B cell (primary cell): ENCODE data around the gene HEXIM1. TPM values are rescaled to one million over a fixed set of nuclear protein-coding genes. Genes with fewer than 3 reads are reported as not detected.

Experiments
- ATAC-seq: fragments of 200-7000 bp; cut with Tn5 transposase; one replicate; pipeline ENCODE4 v1.10.0; 2021; ENCODE audit warnings: low read depth, mild to moderate bottlenecking, moderate number of reproducible peaks, moderate library complexity
- CTCF ChIA-PET: fragments of 350-600 bp; sonication (Branson Sonifier 250); formaldehyde crosslinking; loops from one replicate; lab custom pipeline; 2021; ENCODE audit warnings: antibody characterized with exemption, inconsistent platforms; lab: Charles Lee
- POLR2A ChIA-PET: fragments of 350-600 bp; sonication (Branson Sonifier 250); formaldehyde crosslinking; loops from one replicate; lab custom pipeline; 2021; ENCODE audit warnings: antibody characterized with exemption; lab: Charles Lee
- DNase-seq: peaks from one replicate; pipeline ENCODE4 v3.0.0; 2013
- H2AFZ ChIP-seq: 2 replicates; pipeline ENCODE4 v1.6.1; 2012; ENCODE audit warnings: mild to moderate bottlenecking, low read depth, low read length; ENCODE audit not compliant: insufficient read depth, poor library complexity, severe bottlenecking
- H3K27ac ChIP-seq, 2 donors: 1 replicate in 1 of 2; 2 replicates in 1 of 2; pipeline ENCODE4 v1.5.1; 2012 to 2013; ENCODE audit warnings: low read length in 2 of 2, mild to moderate bottlenecking in 2 of 2, moderate library complexity in 1 of 2
- H3K27me3 ChIP-seq, 4 experiments: fragments of 200-600 bp in 1 of 4; sonication (generic) in 1 of 4; replicated peaks in 1 of 4; 1 replicate in 2 of 4; 2 replicates in 2 of 4; pipeline versions ENCODE4 v1.6.1 to v1.7.0; 2013 to 2016; ENCODE audit warnings: low read length in 3 of 4, mild to moderate bottlenecking in 2 of 4, mixed read lengths in 1 of 4, moderate library complexity in 1 of 4; ENCODE audit not compliant: insufficient read depth in 4 of 4, control insufficient read depth in 3 of 4; ENCODE audit errors: control extremely low read depth in 1 of 4
- H3K36me3 ChIP-seq, 2 experiments: replicated peaks in 1 of 2; 1 replicate in 1 of 2; 2 replicates in 1 of 2; pipeline versions ENCODE4 v1.6.1 to v1.7.1; 2013; ENCODE audit warnings: low read length in 1 of 2; ENCODE audit not compliant: insufficient read depth in 2 of 2, control insufficient read depth in 1 of 2; ENCODE audit errors: control extremely low read depth in 1 of 2, extremely low read depth in 1 of 2
- H3K4me1 ChIP-seq, 2 donors: fragments of 200-600 bp in 1 of 2; sonication (generic) in 1 of 2; 1 replicate in 1 of 2; 2 replicates in 1 of 2; pipeline versions ENCODE4 v1.5.1 to v1.6.1; 2013 to 2017; ENCODE audit warnings: low read length in 2 of 2; ENCODE audit not compliant: control insufficient read depth in 2 of 2, insufficient read depth in 2 of 2
- H3K4me2 ChIP-seq: replicated peaks from 2 replicates; pipeline ENCODE3; 2012; ENCODE audit warnings: mild to moderate bottlenecking, low read depth, low read length; ENCODE audit not compliant: poor library complexity, severe bottlenecking
- H3K4me3 ChIP-seq, 5 experiments: fragments of 200-600 bp in 1 of 5; sonication (generic) in 1 of 5; 1 replicate in 3 of 5; 2 replicates in 2 of 5; pipeline versions ENCODE4 v1.5.1 to v1.7.0; 2011 to 2016; ENCODE audit warnings: low read length in 4 of 5, mild to moderate bottlenecking in 4 of 5, low read depth in 2 of 5, control low read depth in 1 of 5, moderate library complexity in 1 of 5; ENCODE audit not compliant: insufficient read depth in 1 of 5; ENCODE audit errors: control extremely low read depth in 1 of 5, extremely low read depth in 1 of 5
- H3K79me2 ChIP-seq: fragments of 200-600 bp; sonication (generic); one replicate; pipeline ENCODE4 v1.6.0; 2016; ENCODE audit warnings: low read length; ENCODE audit not compliant: control insufficient read depth, insufficient read depth
- H3K9ac ChIP-seq: fragments of 200-600 bp; sonication (generic); 2 replicates; pipeline ENCODE4 v1.6.1; 2017; ENCODE audit warnings: mild to moderate bottlenecking, low read length, moderate library complexity
- H3K9me3 ChIP-seq, 3 donors: one replicate each; pipeline versions ENCODE4 v1.6.1 to v1.7.1; 2013; ENCODE audit warnings: low read length in 2 of 3; ENCODE audit not compliant: control insufficient read depth in 2 of 3, insufficient read depth in 1 of 3; ENCODE audit errors: control extremely low read depth in 1 of 3
- H4K20me1 ChIP-seq: 2 replicates; pipeline ENCODE4 v1.6.0; 2012; ENCODE audit warnings: mild to moderate bottlenecking, low read length; ENCODE audit not compliant: insufficient read depth, control insufficient read depth, poor library complexity, severe bottlenecking
- H3K27ac Mint-ChIP-seq: one replicate; pipeline ENCODE4 v1.8.0; 2021; ENCODE audit warnings: mixed read lengths
- H3K27me3 Mint-ChIP-seq: one replicate; pipeline ENCODE4 v1.8.0; 2021; ENCODE audit warnings: mixed read lengths
- H3K4me1 Mint-ChIP-seq: one replicate; pipeline ENCODE4 v1.8.0; 2021; ENCODE audit warnings: mixed read lengths
- H3K4me3 Mint-ChIP-seq: one replicate; pipeline ENCODE4 v1.8.0; 2021; ENCODE audit warnings: mixed read lengths
- H3K9me3 Mint-ChIP-seq: one replicate; pipeline ENCODE4 v1.8.0; 2022; ENCODE audit warnings: mixed read lengths; ENCODE audit not compliant: insufficient read depth
- EZH2 ChIP-seq: IDR thresholded peaks from 2 replicates; pipeline ENCODE4 v1.6.1; 2012; ENCODE audit warnings: borderline replicate concordance, low read depth, mild to moderate bottlenecking, moderate library complexity, low read length; ENCODE audit not compliant: insufficient read depth, poor library complexity, severe bottlenecking
- WGBS: methylation state at CpG from one replicate; pipeline ENCODE4 v1.1.5; 2013; ENCODE audit warnings: missing lambda C conversion rate; ENCODE audit not compliant: insufficient coverage; 5-methylcytosine and 5-hydroxymethylcytosine counted together
- intact Hi-C: fragments of 100-400 bp; cut with micrococcal nuclease; formaldehyde crosslinking; loops from one replicate; pipeline ENCODE4 v1.10.0; 2022
- polyA plus RNA-seq: library from polyadenylated mRNA; depleted of rRNA; stranded (reverse); fragments of >200 nt; gene quantifications from 2 replicates; pipeline ENCODE4 v1.2.3, GENCODE V29; 2012
- total RNA-seq, 2 donors: library from RNA; stranded (reverse); fragments of 120-200 nt in 1 of 2; gene quantifications; 1 replicate in 1 of 2; 2 replicates in 1 of 2; pipeline versions ENCODE4 v1.2.3 to v1.2.4, GENCODE V29; 2013 to 2022
- TF ChIP-seq, protein P1 (sequence below): fragments of 200-600 bp; IDR thresholded peaks from one replicate; pipeline ENCODE4 v1.8.0; 2022; ENCODE audit warnings: antibody characterized with exemption, mild to moderate bottlenecking

HEXIM1 gene
- total and polyA plus RNA-seq, 2 donors (not counting 1 experiment from before 2014, with no cell fraction given) = 23.7 to 48.9 TPM

DNA sequence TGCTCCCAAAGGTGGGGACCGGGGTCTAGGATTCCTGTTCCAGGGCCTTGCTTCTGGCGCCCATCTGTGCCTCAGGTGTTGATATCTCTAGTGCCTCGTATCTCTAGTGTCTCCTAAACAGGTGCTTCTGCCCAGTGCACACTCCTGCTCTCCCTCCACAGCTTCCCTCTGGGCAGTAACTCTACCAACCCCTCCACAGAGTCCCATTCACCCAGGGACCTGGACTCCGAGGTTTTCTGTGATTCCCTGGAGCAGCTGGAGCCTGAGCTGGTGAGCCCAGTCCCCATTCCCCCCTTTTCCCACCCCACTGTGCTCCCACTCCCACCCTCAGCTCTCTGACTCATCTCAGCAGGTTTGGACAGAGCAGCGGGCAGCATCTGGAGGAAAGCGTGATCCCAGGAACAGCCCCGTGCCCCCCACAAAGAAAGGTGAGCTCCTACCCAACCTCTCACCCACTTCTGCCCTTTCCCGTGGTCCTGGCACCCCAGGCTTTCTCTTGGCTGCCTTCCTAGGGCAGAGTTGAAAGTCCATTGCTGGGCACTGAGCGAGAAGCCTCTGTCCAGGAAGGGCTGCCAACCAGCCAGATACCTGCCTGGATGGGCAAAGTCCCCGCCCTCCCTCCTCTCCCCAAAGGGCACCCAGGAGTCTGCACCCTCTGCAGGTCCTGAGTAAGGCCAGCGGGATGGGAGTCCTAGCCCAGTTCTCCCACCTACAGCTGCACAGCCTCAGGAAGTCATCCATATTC is 10.5 kb upstream of the HEXIM1 start:
- intact Hi-C loops = no loop called here
- no peak overlapping the region for H3K9ac ChIP-seq
- peaks cover 23% of the 10 kb centered on the region for H3K4me1 Mint-ChIP-seq
- DNase-seq (no peak), ATAC-seq (no peak)
- no peaks in the 10 kb centered on the region for H3K27me3 Mint-ChIP-seq
- peaks cover 18% of the 10 kb centered on the region for H3K79me2 ChIP-seq
- peak overlapping the region; percentile 19 for H3K4me3 Mint-ChIP-seq
- no peaks in the 10 kb centered on the region for H3K9me3 ChIP-seq
- H3K36me3 ChIP-seq = peaks cover 0 to 12% of the 10 kb centered on the region in 2 experiments
- no peaks in the 10 kb centered on the region for H3K9me3 Mint-ChIP-seq
- no peaks in the 10 kb centered on the region for H4K20me1 ChIP-seq
- H3K27ac Mint-ChIP-seq = no peak overlapping the region
- H3K27me3 ChIP-seq = no peaks in the 10 kb centered on the region
- no peak overlapping the region for H3K4me2 ChIP-seq
- 96% methylated on average over 11 of the region's 11 CpGs for WGBS
- no peak overlapping the region for H2AFZ ChIP-seq
- peaks cover 11 to 15% of the 10 kb centered on the region in 2 donors for H3K4me1 ChIP-seq
- TF ChIP-seq, protein P1, sequence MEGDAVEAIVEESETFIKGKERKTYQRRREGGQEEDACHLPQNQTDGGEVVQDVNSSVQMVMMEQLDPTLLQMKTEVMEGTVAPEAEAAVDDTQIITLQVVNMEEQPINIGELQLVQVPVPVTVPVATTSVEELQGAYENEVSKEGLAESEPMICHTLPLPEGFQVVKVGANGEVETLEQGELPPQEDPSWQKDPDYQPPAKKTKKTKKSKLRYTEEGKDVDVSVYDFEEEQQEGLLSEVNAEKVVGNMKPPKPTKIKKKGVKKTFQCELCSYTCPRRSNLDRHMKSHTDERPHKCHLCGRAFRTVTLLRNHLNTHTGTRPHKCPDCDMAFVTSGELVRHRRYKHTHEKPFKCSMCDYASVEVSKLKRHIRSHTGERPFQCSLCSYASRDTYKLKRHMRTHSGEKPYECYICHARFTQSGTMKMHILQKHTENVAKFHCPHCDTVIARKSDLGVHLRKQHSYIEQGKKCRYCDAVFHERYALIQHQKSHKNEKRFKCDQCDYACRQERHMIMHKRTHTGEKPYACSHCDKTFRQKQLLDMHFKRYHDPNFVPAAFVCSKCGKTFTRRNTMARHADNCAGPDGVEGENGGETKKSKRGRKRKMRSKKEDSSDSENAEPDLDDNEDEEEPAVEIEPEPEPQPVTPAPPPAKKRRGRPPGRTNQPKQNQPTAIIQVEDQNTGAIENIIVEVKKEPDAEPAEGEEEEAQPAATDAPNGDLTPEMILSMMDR = no peak
- no peak for TF ChIP-seq EZH2
- H3K4me3 ChIP-seq = no peak overlapping the region
- ChIA-PET POLR2A (interaction anchor here (0.6 kb wide), 2 partner anchors 9 to 10 kb away, joined by 3 to 10 read pairs; partner anchors contain the start of gene HEXIM1), CTCF (interaction anchor here (1.0 to 10.2 kb wide), 3 partner anchors 13 to 61 kb away, joined by 3 to 242 read pairs (median 233); partner anchors contain the start of gene HEXIM1)
- no peak overlapping the region for H3K27ac ChIP-seq
